Large intestine (tissue), 3 donors: ENCODE data around the gene UBAC2. TPM values are rescaled to one million over a fixed set of nuclear protein-coding genes. Genes with fewer than 3 reads are reported as not detected.

Source experiments
- DNase-seq, 2 donors: peaks; one replicate each; pipeline versions ENCODE4 v3.0.0 to v3.0.0-alpha.2; 2013
- H3K27ac ChIP-seq: one replicate; pipeline ENCODE4 v1.5.1; 2013; ENCODE audit warnings: low read length
- H3K27me3 ChIP-seq: 2 replicates; pipeline ENCODE4 v1.6.1; 2013; ENCODE audit warnings: low read length; ENCODE audit not compliant: control insufficient read depth, insufficient read depth
- H3K36me3 ChIP-seq: 2 replicates; pipeline ENCODE4 v1.6.1; 2013; ENCODE audit warnings: low read length; ENCODE audit not compliant: control insufficient read depth, insufficient read depth
- H3K4me1 ChIP-seq: one replicate; pipeline ENCODE4 v1.6.1; 2013; ENCODE audit warnings: low read length; ENCODE audit not compliant: control insufficient read depth, insufficient read depth
- H3K4me3 ChIP-seq: one replicate; pipeline ENCODE4 v1.5.1; 2013; ENCODE audit warnings: low read length
- H3K9me3 ChIP-seq: one replicate; pipeline ENCODE4 v1.6.1; 2013; ENCODE audit warnings: mild to moderate bottlenecking, low read depth, low read length, moderate library complexity; ENCODE audit not compliant: control insufficient read depth
- WGBS: methylation state at CpG from one replicate; pipeline ENCODE4 v1.1.5; 2013; ENCODE audit warnings: low lambda C conversion rate; ENCODE audit not compliant: insufficient coverage; 5-methylcytosine and 5-hydroxymethylcytosine counted together
- polyA plus RNA-seq: library from polyadenylated mRNA; unstranded; fragments of 120-200 nt; gene quantifications from one replicate; pipeline ENCODE4 v1.2.1, GENCODE V29; 2013

Gene UBAC2
- polyA plus RNA-seq, 1 donor = 77.8 TPM

DNA sequence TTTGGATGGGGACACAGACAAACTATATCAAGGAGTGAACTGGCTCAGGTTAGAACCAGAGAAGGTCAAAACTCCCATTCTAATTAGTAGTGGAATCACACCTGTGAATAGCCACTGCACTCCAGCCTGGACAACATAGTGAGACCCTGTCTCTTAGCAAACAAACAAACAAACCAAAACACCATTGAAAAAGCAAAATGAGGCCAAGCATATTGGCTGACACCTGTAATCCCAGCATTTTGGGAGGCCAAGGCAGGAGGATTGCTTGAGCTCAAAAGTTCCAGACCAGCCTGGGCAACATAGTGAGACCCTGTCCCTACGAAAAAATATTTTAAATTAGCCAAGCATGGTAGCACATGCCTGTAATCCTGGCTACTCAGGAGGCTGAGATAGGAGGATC is 39.1 kb upstream of the UBAC2 start:
- H3K4me1 ChIP-seq = no peaks in the 10 kb centered on the region
- peaks cover 7% of the 10 kb centered on the region for H3K27me3 ChIP-seq
- H3K4me3 ChIP-seq = no peak overlapping the region
- no peaks in the 10 kb centered on the region for H3K9me3 ChIP-seq
- no peaks in the 10 kb centered on the region for H3K36me3 ChIP-seq
- no peak overlapping the region for H3K27ac ChIP-seq
- WGBS = no CpG with 5 or more reads among the region's 1 CpG
- DNase-seq = no peak

DNA sequence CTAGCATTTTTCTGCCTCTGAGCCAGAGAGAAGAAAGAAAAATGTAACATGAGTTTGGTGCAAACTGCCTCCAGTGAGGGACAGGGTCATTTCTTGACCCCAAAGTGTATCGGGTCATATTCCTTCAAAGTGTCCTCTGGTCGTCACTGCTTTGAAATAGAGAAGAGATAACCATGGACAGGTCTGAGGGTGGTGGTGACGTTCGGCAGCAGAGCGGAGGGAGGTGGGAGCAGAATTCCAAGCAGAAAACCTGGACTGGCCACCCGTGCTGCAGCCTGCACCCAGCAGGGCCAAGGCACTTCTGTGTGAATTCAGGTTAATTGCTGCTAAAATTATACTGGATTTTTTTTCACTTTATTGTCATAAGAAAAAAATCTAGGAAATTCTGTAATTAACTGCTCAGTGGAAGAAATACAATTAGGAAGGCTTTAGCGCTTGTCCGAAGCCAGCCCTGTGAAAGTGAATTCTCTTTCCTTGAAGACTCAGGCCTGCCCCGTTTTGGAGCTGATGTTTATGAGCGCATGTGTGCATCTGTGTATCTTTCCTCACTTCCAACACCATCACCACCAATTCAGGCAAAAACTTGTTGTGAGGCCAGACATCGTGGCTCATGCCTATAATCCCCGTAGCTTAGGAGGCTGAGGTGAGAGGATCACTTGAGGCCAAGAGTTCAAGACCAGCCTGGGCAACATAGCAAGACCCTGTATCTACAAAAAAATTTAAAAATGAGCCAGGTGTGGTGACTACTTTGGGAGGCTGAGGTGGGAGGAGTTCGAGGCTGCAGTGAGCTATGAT is 37.9 kb upstream of the UBAC2 start:
- H3K27ac ChIP-seq = no peak overlapping the region
- no peaks in the 10 kb centered on the region for H3K9me3 ChIP-seq

GRCh38 chr13:99164226-99164625 is 36.4 kb upstream of the UBAC2 start:
- Histone ChIP-seq H3K4me3 (no peak overlapping the region), H3K36me3 (no peaks in the 10 kb centered on the region), H3K27me3 (no peaks in the 10 kb centered on the region), H3K27ac (no peak overlapping the region), H3K9me3 (no peaks in the 10 kb centered on the region), H3K4me1 (no peaks in the 10 kb centered on the region)
- DNase-seq = no peak
- WGBS = 56% methylated on average over 1 of the region's 5 CpGs

More for the DNA sequence above, 37.9 kb upstream of the UBAC2 start:
- Histone ChIP-seq H3K36me3 (no peaks in the 10 kb centered on the region), H3K4me3 (no peak overlapping the region), H3K4me1 (no peaks in the 10 kb centered on the region), H3K27me3 (peaks cover 7% of the 10 kb centered on the region)
- DNase-seq = no peak
- WGBS = 70% methylated on average over 2 of the region's 13 CpGs

DNA sequence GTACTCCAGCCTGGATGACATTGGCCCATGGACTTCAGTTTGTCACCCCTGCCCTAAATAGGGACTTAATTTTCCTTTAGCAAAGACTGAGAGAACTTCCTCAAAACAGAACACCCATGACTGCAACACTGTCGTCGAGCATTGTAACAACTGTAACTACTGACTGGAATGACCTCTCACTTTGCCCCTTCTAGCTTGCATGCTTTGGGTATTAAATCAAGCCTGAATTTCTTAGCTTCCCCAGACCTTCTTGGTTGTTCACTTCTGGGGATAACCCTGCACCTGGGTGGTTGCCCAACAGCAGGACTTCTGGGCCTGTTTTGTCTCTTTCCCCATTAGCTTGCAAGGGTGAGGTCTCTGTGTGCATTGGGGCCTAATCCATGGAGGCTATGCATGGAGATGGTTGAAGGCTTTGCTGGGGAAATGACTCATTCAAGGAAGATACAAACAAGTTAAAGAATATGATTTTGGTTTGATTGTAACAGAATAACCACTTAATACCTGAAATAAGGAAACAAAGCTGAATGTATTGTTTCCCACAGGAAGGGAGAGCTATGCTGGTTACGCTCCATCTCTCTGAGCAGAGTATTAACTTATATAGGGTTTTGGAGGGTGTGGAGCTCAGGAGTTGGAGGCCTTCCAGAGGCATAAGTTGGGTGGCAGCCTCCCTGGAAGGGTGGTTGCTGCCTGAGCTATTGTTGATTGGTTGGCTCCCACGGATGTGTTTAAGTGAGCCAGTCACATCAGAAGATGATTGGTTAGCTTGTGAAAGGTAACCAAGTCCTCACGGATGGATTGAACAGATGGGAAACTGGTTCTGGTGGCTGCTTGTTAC is 34.7 kb upstream of the UBAC2 start:
- H3K4me3 ChIP-seq = no peak overlapping the region
- H3K4me1 ChIP-seq = no peaks in the 10 kb centered on the region
- DNase-seq = no peak
- WGBS = no CpG with 5 or more reads among the region's 5 CpGs
- no peaks in the 10 kb centered on the region for H3K9me3 ChIP-seq
- H3K27ac ChIP-seq = no peak overlapping the region
- no peaks in the 10 kb centered on the region for H3K36me3 ChIP-seq
- H3K27me3 ChIP-seq = no peaks in the 10 kb centered on the region

- no peaks in the 10 kb centered on the region for H3K9me3 ChIP-seq
- H3K36me3 ChIP-seq = no peaks in the 10 kb centered on the region
- DNase-seq = no peak
- H3K27ac ChIP-seq = no peak overlapping the region
- H3K4me1 ChIP-seq = no peaks in the 10 kb centered on the region
- H3K27me3 ChIP-seq = no peaks in the 10 kb centered on the region
- no peak overlapping the region for H3K4me3 ChIP-seq
- no CpG with 5 or more reads among the region's 18 CpGs for WGBS
These were observed 27.7 kb upstream of the UBAC2 start for GRCh38 chr13:99172951-99173350.

DNA sequence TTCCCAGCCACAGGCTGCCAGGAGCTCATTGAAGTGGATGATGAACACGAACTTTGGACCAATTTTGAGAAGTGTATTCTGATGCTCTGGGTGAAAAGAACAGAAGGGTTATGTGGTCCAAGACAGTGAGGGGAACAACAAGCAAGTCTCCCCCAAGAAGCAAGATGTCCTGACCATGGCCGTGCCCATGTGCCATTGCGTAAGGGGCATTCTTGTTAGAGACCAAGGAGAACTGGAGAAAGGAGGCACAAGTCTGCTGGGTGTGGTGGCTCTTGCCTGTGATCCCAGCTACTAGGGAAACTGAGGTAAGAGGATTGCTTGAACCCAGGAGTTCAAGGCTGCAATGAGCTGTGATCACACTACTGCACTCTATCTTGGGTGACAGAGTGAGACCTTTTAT is 27.0 kb upstream of the UBAC2 start:
- Histone ChIP-seq H3K27ac (no peak overlapping the region), H3K36me3 (no peaks in the 10 kb centered on the region), H3K9me3 (no peaks in the 10 kb centered on the region), H3K4me3 (no peak overlapping the region), H3K4me1 (no peaks in the 10 kb centered on the region), H3K27me3 (no peaks in the 10 kb centered on the region)
- 100% methylated on average over 2 of the region's 3 CpGs for WGBS
- no peak for DNase-seq

DNA sequence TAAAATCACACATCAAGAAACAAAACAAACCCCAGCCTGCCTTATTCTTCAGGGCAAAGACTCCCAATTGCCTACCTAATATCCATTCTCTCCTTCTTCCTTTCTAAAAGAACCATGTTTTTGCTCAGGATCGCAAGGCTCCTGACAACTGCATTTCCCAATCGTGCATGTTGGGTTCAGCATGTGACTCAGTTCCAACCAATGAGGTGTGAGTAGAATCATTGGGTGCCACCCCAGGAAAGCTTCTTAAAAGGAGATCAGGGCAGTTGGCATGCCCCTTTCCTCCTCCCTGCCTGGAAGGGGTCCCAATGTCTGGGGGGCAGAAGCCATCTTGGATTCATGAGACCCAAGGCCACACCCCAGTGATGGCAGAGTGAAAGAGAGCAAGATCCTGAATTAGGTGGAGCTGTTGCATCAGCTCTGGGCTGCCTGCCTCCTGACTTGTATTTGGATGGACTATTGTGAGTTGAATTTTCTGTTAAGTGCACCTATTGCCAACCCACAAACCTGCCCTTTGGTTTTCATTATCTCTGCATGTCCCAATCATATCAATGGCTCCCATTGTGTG is 26.0 kb upstream of the UBAC2 start:
- Histone ChIP-seq H3K27me3 (no peaks in the 10 kb centered on the region), H3K27ac (no peak overlapping the region), H3K36me3 (no peaks in the 10 kb centered on the region), H3K4me3 (no peak overlapping the region), H3K9me3 (no peaks in the 10 kb centered on the region), H3K4me1 (no peaks in the 10 kb centered on the region)
- WGBS = no CpG with 5 or more reads among the region's 2 CpGs
- no peak for DNase-seq

- Histone ChIP-seq H3K27ac (no peak overlapping the region), H3K4me3 (no peak overlapping the region), H3K4me1 (no peaks in the 10 kb centered on the region), H3K36me3 (no peaks in the 10 kb centered on the region), H3K27me3 (no peaks in the 10 kb centered on the region), H3K9me3 (no peaks in the 10 kb centered on the region)
- DNase-seq = peak; percentile 48 to 55
- 100% methylated on average over 1 of the region's 24 CpGs for WGBS
These were observed 24.1 kb upstream of the UBAC2 start for GRCh38 chr13:99176309-99177276.

DNA sequence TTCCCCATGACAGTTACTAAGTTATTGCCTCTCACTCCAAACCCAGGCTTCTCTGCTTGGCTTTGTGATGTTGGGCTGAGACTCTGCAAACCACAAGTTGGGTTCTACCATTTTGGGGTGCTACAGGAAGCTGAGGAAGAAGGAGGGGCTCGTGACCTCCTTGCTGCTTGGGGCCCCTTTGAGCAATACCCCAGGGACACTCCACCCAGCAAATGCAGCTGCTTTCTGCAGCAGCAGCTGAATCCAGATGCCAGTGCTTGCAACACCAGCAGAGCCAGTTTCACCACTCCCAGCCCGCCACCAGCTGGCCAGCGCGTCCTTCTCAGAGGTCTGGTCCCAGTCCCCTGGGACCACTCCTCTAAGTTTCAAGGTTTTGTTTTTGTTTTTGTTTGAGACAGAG is 22.0 kb upstream of the UBAC2 start:
- H3K4me1 ChIP-seq = no peaks in the 10 kb centered on the region
- no CpG with 5 or more reads among the region's 4 CpGs for WGBS
- H3K36me3 ChIP-seq = no peaks in the 10 kb centered on the region
- H3K27me3 ChIP-seq = no peaks in the 10 kb centered on the region
- H3K4me3 ChIP-seq = no peak overlapping the region
- no peaks in the 10 kb centered on the region for H3K9me3 ChIP-seq
- DNase-seq = no peak
- H3K27ac ChIP-seq = no peak overlapping the region

DNA sequence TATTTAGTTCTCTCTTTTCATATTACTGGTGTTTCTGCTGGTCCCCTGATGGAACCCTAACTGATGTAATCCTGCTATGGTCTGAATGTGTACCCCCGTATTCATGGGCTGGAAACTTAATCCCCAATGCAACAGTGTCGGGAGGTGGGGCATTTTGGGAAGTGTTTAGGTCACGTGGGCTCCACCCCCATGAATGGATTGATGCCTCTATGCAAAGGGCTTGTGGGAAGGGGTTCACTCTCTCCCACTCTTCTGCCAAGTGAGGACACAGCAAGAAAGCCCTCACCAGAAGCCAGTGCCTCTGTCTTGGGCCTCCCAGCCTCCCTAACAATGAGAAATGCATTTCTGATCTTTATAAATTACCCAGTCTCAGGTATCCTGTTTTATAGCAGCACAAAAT is 21.2 kb upstream of the UBAC2 start:
- H3K4me1 ChIP-seq = no peaks in the 10 kb centered on the region
- H3K27me3 ChIP-seq = no peaks in the 10 kb centered on the region
- DNase-seq = no peak
- no peak overlapping the region for H3K4me3 ChIP-seq
- H3K36me3 ChIP-seq = no peaks in the 10 kb centered on the region
- WGBS = no CpG with 5 or more reads among the region's 3 CpGs
- no peak overlapping the region for H3K27ac ChIP-seq
- H3K9me3 ChIP-seq = no peaks in the 10 kb centered on the region
